GM12892 (cell line): ENCODE measurements around the gene VDR.
A peak's percentile ranks its signal among the peaks of the same experiment; 100 is the strongest.

Experiments
- DNase-seq: peaks from one replicate; pipeline ENCODE4 v3.0.0; 2011; ENCODE audit not compliant: insufficient read length
- FAIRE-seq: peaks from 2 replicates; lab custom pipeline; 2011; peaks lifted over from hg19 to GRCh38; lab: Jason Lieb, UNC
- POLR2A ChIP-seq: IDR thresholded peaks from 2 replicates; pipeline ENCODE4 v1.6.1; 2011; ENCODE audit warnings: low read depth, low read length, control low read depth
- POLR2AphosphoS5 ChIP-seq: IDR thresholded peaks from 2 replicates; pipeline ENCODE4 v1.6.1; 2011; ENCODE audit warnings: low read depth, low read length, control low read depth
- TAF1 ChIP-seq: IDR thresholded peaks from 2 replicates; pipeline ENCODE4 v1.6.1; 2011; ENCODE audit warnings: low read depth, mild to moderate bottlenecking, control low read depth, low read length, borderline replicate concordance

Gene VDR

DNA sequence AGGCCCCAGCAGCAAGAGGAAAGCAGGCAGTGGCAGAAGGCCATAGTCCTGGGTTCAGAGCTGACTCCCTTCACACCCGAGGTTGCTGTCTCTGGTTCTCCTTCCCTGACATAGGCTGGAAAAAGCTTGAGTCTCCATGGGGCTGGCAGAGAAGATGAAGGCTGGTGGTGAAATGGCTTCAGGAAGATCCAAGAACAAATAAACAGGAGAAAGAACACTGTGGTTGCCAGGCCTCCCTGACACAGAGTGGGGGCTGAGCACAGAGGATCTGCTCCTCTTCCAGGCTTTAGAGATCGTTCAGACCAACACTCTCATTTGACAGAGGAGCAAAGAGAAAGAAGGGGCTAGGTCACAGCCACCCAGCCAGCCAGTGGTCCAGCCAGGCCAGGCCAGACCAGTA lies 99.4 kb downstream of the VDR start:
- TF ChIP-seq TAF1 (no peak), POLR2AphosphoS5 (no peak), POLR2A (no peak)
- DNase-seq = no peak
- FAIRE-seq = no peak

DNA sequence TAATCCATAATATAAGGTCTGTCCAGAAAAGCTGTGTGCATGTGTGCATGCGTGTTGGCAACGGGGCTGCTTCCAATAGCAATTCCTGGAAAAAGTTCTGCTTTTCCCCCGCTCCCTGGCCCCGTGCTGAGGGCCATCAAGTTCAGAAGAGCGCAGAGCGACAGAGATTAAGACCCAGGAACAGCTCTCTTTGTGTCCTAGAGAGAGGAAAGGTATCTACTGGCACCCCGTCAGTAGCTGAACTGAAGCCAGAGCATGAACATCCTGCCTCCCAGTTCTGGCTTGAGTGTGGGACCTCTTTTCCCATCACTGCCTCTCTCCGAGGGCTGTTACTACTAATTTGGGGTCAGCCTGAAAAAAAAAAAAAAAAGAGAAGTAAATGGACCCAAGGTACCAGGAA lies 100.6 kb downstream of the VDR start:
- TF ChIP-seq TAF1 (no peak), POLR2AphosphoS5 (no peak), POLR2A (no peak)
- DNase-seq (no peak), FAIRE-seq (no peak)

DNA sequence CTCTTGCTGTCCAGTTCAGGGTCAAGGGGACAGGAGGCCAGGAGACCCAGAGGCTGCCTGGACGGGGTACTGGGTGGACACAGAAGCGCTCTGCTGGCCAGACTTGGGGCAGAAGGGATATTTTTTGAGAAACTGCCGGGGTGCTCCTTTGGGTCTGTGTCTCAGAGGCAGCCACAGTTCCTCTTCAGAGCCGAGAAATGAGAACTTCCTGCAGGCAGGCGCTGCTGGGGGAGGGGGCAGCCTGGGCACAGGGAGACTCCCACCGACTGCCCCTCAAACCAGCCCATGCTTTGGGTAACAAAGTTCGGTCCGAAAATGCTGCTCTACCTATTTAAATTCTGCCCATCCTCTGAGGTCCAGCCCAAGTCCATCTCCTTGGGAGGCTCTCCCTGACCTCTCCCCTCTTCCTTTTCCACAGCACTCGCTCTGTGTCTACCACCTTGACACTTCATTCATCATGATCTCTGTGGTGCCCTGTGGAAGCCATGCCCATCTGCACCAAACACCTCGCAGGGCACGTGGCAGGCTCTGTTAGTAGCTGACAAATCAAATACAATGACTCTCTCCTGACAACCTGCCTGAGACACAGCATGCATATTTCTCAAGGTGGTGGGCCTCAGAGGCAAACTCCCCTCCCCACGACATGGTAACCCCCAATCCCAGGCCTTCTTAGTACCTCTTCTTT lies 101.5 kb downstream of the VDR start:
- DNase-seq = no peak
- no peak for TF ChIP-seq POLR2A
- no peak for FAIRE-seq

DNA sequence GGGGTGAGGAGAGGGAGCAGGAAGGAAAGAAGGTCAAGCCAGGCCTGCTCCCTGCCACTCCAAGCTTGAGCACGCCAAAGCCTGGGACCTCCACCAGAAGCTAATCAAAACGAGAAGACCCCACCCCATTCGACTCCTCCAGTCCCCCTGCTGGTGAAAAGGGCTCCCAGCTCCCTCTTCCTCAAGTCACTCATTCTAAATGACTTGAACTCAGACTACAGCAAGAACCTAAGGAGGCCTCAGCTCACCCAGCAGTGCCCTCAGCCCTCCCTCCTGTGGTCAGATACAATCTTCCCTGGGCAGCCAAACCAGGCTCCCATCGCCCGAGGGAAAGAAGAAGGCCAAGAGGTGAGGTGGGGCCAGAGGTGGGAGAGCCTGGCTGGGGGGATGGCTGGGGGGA lies 102.5 kb downstream of the VDR start:
- FAIRE-seq (no peak), DNase-seq (no peak)
- TF ChIP-seq POLR2A = no peak
- no peak for TF ChIP-seq POLR2AphosphoS5
- no peak for TF ChIP-seq TAF1

DNA sequence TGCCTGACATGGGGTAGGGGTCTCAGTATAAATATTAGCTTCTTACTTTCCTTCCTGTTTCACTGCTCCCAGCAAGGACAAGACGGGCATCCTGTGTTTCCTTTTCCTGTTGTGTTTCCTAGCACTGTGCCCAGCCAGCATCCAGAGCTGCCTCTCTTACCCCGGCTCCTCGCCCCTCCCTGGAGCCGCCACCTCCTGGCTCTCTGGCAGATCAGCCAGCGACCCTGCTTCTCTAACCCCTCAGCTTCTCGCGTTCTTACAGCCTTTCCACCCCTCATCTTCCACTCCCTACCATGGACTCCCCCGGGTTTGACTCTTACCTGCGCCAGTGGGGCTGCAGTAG lies 102.9 kb downstream of the VDR start:
- DNase-seq (no peak), FAIRE-seq (no peak)
- TF ChIP-seq POLR2A (no peak), POLR2AphosphoS5 (no peak), TAF1 (no peak)

DNA sequence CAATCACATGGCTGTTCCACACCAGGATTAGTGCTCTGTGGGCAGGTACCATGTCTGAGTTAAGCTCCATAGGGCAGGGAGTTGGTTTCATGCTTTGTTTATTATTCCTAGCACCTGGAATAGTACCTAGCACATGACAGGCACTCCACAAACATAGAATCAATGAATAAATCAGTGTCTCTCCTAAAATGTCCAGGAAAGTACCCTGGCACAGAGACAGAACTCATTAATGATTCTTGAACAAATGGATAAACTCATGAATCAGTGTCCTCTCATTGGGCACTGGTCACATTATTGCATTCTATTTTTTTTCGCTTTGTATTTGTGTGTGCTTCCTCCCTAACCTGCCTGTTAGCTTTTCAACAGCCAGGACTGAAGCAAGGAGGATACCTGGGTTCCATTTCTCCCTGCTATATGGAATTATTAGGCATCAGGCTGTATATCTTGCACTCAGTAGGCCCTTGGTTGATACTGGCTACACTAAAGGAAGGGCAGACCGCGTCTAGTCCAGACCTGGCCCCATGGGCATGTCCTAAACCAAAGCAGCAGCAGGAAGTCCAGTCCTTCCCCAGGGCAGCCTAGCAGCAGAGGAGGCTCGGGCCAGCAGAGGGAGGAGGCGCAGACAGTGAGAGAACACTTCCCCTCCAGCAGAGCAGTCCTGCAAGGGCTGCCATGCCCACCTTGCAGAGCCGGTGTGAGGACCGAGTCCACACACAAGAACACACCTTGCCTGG lies 103.5 kb downstream of the VDR start:
- no peak for DNase-seq
- FAIRE-seq = no peak
- TF ChIP-seq TAF1 (no peak), POLR2A (no peak), POLR2AphosphoS5 (no peak)

DNA sequence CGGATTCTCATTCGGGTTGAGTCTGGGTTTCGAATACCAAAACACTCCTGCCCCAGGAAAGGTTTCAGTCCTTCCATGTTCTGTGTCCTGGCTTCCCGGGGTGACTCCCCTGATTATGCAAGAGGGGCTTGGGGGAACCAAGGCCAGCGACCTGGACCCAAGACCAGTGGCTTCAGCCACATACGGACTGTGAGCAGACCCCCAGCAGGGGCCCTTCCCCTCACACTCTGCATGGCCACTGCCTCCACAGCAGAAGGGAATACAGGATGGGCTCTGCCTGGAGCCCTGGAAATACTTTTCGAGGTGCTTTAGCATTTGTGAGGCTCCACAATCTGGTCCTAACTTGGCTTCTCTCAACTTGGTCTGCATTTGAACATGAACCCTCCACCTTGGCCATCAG lies 104.2 kb downstream of the VDR start:
- FAIRE-seq (no peak), DNase-seq (no peak)
- TF ChIP-seq POLR2A = no peak
- no peak for TF ChIP-seq POLR2AphosphoS5
- TF ChIP-seq TAF1 = no peak

DNA sequence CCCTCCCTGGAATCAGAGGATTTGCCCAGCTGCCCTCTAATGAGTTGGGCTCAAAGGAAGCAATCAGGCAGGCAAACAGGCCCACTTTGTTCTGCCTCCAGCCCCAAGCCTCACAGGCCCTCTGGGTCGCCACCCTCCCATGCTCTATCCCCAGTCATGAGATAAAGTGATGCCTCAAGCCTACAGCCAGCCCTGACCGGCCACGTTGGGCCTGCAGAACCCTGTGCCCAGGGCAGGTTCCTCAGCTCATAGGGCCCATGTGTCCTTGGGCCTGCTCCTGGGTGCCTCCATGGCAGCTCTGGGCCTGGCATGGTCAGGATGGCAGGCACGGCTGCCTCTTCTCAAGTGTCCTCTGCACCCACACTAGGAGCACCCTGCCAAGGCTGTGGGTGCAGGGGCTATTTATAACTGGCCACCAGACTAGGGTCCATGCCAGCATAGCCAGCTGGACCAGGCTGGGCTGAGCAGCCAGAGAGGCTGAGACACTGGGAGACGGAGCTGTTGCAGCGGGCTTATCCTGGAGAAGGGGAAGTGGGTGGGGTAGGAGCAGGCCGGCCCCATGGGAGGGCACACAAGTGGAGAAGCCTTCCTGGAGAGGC lies 105.3 kb downstream of the VDR start:
- DNase-seq (no peak), FAIRE-seq (no peak)
- no peak for TF ChIP-seq POLR2AphosphoS5
- no peak for TF ChIP-seq TAF1
- no peak for TF ChIP-seq POLR2A

DNA sequence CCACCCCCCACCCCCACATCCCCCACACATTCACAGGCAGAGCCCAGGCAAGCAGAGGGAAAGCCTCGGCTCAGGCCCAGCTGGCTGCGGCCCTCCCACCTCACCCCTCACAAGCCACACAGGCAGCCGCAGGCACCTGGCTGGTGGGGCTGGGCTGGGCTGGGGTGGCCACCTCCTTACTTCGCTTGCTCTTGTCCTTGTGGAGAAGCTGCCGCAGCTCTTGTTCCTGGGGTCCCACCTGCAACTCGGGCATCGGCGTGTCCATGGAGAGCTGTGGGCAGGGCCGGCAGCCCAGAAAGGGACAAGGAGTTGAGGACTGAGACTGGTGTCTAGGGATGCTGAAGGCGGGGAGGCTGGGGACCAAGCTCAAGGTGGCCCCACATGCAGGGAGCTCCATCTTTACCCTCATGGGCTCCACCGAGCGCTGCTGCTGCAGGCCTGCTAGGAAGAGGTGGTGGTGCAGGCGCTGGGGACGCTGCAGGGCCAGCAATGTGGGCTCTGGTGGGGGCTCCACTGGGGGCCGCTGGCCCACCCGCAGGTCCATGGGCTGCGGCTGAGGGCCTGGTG lies 106.3 kb downstream of the VDR start:
- no peak for TF ChIP-seq POLR2A
- TF ChIP-seq POLR2AphosphoS5 = no peak
- no peak for TF ChIP-seq TAF1
- DNase-seq (no peak), FAIRE-seq (no peak)

DNA sequence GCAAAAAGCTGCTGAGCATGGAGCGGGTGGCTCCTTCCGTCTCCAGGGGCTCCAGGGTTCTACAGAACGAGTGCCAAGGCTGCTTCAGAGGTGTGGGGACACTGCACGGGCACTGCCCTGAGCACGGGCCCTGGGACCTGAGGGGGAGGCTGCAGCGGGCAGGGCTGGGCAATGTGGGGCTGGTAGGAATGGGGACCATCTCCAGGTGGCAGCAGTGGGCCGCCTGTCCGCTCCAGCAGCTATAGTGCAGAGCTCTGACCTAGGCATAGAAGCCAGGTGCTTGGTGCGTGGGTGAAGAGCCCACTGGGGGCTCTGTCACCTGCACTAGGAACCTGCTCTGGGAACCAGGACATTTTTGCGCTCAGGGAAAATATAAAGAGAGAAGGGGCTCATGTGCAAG lies 107.4 kb downstream of the VDR start:
- peak; percentile 87 for DNase-seq

DNA sequence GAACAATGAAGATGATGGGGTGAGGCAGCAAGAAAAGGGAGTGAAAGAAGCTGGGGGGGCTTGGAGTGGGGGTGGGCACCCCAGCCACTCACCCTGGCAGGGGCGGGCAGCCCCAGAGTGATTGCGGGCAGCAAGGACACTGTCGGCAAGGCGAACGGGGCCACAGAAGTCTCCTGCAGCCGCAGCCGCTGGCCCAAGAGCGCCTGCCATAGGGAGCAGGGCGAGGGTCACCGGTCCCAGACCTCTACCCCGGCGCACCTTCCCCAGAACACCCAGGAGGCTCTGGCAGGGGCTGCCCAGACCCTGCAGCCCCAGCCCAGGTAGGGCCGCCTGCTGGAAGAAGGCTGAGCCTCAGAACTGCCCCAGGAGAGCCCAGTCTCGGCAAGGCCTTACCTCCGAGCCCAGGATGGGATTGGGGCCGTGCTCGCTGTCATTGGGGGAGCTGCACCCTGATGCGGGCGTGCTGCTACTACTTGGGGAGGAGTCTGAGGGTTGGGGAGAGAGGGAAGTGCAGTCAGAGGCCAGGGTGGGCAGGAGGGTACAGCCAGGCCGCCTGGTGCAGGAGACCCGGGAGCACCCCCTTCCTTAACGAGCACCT lies 108.9 kb downstream of the VDR start:
- TF ChIP-seq POLR2A (no peak), POLR2AphosphoS5 (no peak), TAF1 (no peak)
- no peak for DNase-seq
- FAIRE-seq = no peak

More for the DNA sequence above, 107.4 kb downstream of the VDR start:
- no peak for TF ChIP-seq POLR2AphosphoS5
- TF ChIP-seq POLR2A = no peak
- no peak for TF ChIP-seq TAF1
- peak; percentile 71 for FAIRE-seq
